ENCODE measurements around the gene FOXP1.

The FOXP1 gene

DNA sequence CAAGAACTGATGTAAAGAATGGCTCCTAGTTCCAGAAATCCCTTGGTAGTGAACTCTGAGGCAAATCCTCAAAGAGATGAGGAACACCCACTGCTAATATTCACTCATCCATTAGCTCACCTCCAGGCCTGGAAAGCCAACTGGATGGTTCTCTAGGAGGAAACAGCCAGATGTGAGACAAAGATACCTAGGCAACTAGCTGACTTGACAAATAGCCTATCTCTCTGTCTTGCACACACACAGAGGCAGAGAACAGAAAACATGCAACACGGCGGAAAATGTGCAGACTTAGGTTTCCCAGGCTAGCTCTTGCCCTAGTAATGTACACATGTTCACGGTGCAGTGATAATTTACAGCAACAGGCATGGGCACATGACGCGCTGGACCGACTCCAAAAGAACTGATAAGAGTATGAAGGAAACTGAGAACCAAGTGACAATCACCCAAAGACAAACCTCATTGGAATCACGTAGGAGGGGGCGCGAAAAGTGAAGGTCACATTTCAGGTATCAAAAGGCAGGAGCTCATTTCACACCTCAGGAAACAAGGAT lies 318.1 kb downstream of the FOXP1 start:
- H3K9me2 ChIP-seq (replicated peaks; ENCODE audit: insufficient read depth, low read length): no peaks in the 10 kb centered on the region
- H3K9ac ChIP-seq (ENCODE audit: low read length): no peak overlapping the region
- H3K4me2 ChIP-seq (ENCODE audit: low read depth, low read length, poor library complexity, severe bottlenecking): no peak overlapping the region
- TF ChIP-seq CTCF (IDR thresholded peaks at IDR 0.05; ENCODE audit: insufficient read depth, low read length, poor library complexity, severe bottlenecking): no peak
- no peaks in the 10 kb centered on the region for H3K79me2 ChIP-seq (ENCODE audit: insufficient read depth, low read length)
- no peaks in the 10 kb centered on the region for H3F3A ChIP-seq (ENCODE audit: insufficient read depth)
- H2AFZ ChIP-seq (ENCODE audit: low read depth, low read length, severe bottlenecking): no peak overlapping the region
- H3K27me3 ChIP-seq (ENCODE audit: low read length): no peaks in the 10 kb centered on the region
- H3K27ac ChIP-seq (ENCODE audit: low read depth, low read length): no peak overlapping the region
- H3K4me3 ChIP-seq (ENCODE audit: insufficient read depth, low read length, poor library complexity, severe bottlenecking): no peak overlapping the region
- no peaks in the 10 kb centered on the region for H3K36me3 ChIP-seq (ENCODE audit: low read length)
- no peaks in the 10 kb centered on the region for H4K20me1 ChIP-seq (ENCODE audit: low read depth, low read length)
- H3K9me3 ChIP-seq (ENCODE audit: insufficient read depth, low read length): no peaks in the 10 kb centered on the region

DNA sequence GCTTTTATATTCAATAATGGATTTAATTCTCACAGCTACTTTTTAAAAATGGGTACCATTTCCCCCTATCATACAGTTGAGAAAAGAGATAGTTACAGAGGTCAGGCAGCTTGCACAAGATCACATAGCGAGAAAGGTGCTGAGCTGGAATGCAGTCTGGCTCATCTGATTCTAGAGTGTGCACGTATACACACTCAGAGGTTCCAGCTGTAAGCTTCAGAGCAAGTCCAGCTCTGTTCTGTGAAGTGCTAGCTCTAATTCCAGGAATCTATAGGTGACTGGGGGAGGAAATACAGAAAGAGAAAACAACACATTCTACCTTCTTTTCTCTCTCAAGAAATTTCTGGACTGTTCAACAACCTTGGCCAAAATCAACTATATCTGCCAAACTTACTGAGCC lies 318.7 kb downstream of the FOXP1 start:
- H3K27ac ChIP-seq (ENCODE audit: low read depth, low read length): no peak overlapping the region
- H2AFZ ChIP-seq (ENCODE audit: low read depth, low read length, severe bottlenecking): no peak overlapping the region
- no peaks in the 10 kb centered on the region for H3K9me2 ChIP-seq (replicated peaks; ENCODE audit: insufficient read depth, low read length)
- no peaks in the 10 kb centered on the region for H3F3A ChIP-seq (ENCODE audit: insufficient read depth)
- H3K4me2 ChIP-seq (ENCODE audit: low read depth, low read length, poor library complexity, severe bottlenecking): no peak overlapping the region
- H3K9me3 ChIP-seq (ENCODE audit: insufficient read depth, low read length): no peaks in the 10 kb centered on the region
- TF ChIP-seq EZH2phosphoT487 (conservative IDR thresholded peaks at IDR 0.05; ENCODE audit: low read length) (no peak), CTCF (IDR thresholded peaks at IDR 0.05; ENCODE audit: insufficient read depth, low read length, poor library complexity, severe bottlenecking) (no peak)
- H3K36me3 ChIP-seq (ENCODE audit: low read length): no peaks in the 10 kb centered on the region
- no peak overlapping the region for H3K4me3 ChIP-seq (ENCODE audit: insufficient read depth, low read length, poor library complexity, severe bottlenecking)
- no peak overlapping the region for H3K9ac ChIP-seq (ENCODE audit: low read length)
- H4K20me1 ChIP-seq (ENCODE audit: low read depth, low read length): no peaks in the 10 kb centered on the region
- no peaks in the 10 kb centered on the region for H3K79me2 ChIP-seq (ENCODE audit: insufficient read depth, low read length)
- no peaks in the 10 kb centered on the region for H3K27me3 ChIP-seq (ENCODE audit: low read length)

DNA sequence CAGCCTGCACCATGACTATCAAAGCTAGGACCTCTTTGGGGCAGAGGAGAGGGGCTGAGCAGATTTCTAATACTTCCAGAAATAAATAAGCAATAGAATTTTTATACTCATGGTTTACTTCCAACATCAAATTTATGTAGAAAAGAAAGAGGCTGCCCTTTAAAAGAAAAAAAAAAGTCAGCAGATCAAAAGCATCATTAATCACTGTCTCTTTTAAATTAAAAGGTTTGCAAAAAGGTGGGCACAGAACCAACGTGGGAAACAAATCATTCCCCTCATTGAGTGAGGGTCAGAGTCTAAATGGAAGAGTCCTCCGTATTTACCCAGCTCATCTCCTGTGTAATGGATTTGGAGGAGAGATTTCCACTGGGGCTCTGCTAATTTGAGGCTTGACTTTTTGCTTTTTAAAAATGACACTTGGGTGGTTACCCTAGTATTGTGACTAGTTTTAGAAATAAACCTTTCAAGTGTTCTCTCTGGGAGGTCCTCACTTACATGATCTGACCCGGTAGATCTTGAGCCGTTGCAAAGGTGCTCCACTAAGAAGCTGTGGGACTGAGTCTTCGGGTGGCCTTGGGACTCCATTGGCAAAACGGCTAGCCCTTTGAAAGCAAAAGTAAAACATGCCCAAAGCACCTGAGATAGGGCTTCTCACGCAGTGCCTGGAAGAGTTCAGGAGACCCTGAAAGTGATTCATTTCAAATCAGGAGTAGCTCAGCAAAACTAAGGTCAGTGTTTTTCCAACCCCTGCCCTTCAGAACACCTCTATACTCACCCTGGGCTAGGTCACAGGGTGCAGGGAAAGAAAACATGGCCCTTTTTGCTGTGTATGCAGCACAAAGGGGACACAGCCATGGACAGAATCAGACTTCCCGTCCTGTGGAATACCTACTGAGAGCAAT lies 320.9 kb downstream of the FOXP1 start:
- no peaks in the 10 kb centered on the region for H4K20me1 ChIP-seq (ENCODE audit: low read depth, low read length)
- no peak overlapping the region for H3K4me3 ChIP-seq (ENCODE audit: insufficient read depth, low read length, poor library complexity, severe bottlenecking)
- H2AFZ ChIP-seq (ENCODE audit: low read depth, low read length, severe bottlenecking): no peak overlapping the region
- H3K27me3 ChIP-seq (ENCODE audit: low read length): no peaks in the 10 kb centered on the region
- no peaks in the 10 kb centered on the region for H3K9me2 ChIP-seq (replicated peaks; ENCODE audit: insufficient read depth, low read length)
- H3K27ac ChIP-seq (ENCODE audit: low read depth, low read length): no peak overlapping the region
- H3K9me3 ChIP-seq (ENCODE audit: insufficient read depth, low read length): no peaks in the 10 kb centered on the region
- TF ChIP-seq CTCF (IDR thresholded peaks at IDR 0.05; ENCODE audit: insufficient read depth, low read length, poor library complexity, severe bottlenecking) (no peak), EZH2phosphoT487 (conservative IDR thresholded peaks at IDR 0.05; ENCODE audit: low read length) (no peak)
- H3F3A ChIP-seq (ENCODE audit: insufficient read depth): no peaks in the 10 kb centered on the region
- no peak overlapping the region for H3K4me2 ChIP-seq (ENCODE audit: low read depth, low read length, poor library complexity, severe bottlenecking)
- no peak overlapping the region for H3K9ac ChIP-seq (ENCODE audit: low read length)
- H3K36me3 ChIP-seq (ENCODE audit: low read length): no peaks in the 10 kb centered on the region
- no peaks in the 10 kb centered on the region for H3K79me2 ChIP-seq (ENCODE audit: insufficient read depth, low read length)

All from SU-DHL-6 (cell line).